T-helper 1 cell treated with Interleukin-12 subunit alpha and Interleukin-12 subunit beta and Interleukin-4 antibody, amounts not matched to agents 30 μg/mL and 1 μg/mL, for 36 hours (primary cell): ENCODE results near the gene APC2.
"Not testable (repeated sequence)": the region's sequence is repeated elsewhere in the genome, so short reads cannot be mapped to it uniquely, and the experiment has no call there.

Experiments
- H3K27ac Mint-ChIP-seq: one replicate; pipeline ENCODE4 v1.8.0; 2021; ENCODE audit warnings: mild to moderate bottlenecking, mixed read lengths
- H3K27me3 Mint-ChIP-seq: one replicate; pipeline ENCODE4 v1.8.0; 2021; ENCODE audit warnings: low read depth, mixed read lengths
- H3K36me3 Mint-ChIP-seq: one replicate; pipeline ENCODE4 v1.8.0; 2021; ENCODE audit warnings: low read depth, mixed read lengths
- H3K4me1 Mint-ChIP-seq: one replicate; pipeline ENCODE4 v1.8.0; 2021; ENCODE audit warnings: low read depth, mixed read lengths
- H3K4me3 Mint-ChIP-seq: one replicate; pipeline ENCODE4 v1.8.0; 2021; ENCODE audit warnings: mild to moderate bottlenecking, moderate library complexity, mixed read lengths
- H3K9me3 Mint-ChIP-seq: one replicate; pipeline ENCODE4 v1.8.0; 2021; ENCODE audit warnings: mixed read lengths

Gene APC2

GRCh38 chr19:1431759-1432506, 18.0 kb upstream of the APC2 start:
- Mint-ChIP-seq H3K36me3 (peaks cover 14% of the 10 kb centered on the region), H3K27me3 (no peaks in the 10 kb centered on the region), H3K27ac (no peak overlapping the region), H3K4me3 (no peak overlapping the region), H3K9me3 (no peaks in the 10 kb centered on the region), H3K4me1 (no peaks in the 10 kb centered on the region)

GRCh38 chr19:1432507-1432887, 17.4 kb upstream of the APC2 start:
- Mint-ChIP-seq H3K9me3 (no peaks in the 10 kb centered on the region), H3K36me3 (peaks cover 14% of the 10 kb centered on the region), H3K4me1 (no peaks in the 10 kb centered on the region), H3K27ac (no peak overlapping the region), H3K27me3 (no peaks in the 10 kb centered on the region), H3K4me3 (no peak overlapping the region)

GRCh38 chr19:1433119-1434039, 16.5 kb upstream of the APC2 start:
- Mint-ChIP-seq H3K36me3 (peaks cover 15% of the 10 kb centered on the region), H3K27me3 (no peaks in the 10 kb centered on the region), H3K27ac (no peak overlapping the region), H3K9me3 (no peaks in the 10 kb centered on the region), H3K4me3 (no peak overlapping the region), H3K4me1 (peaks cover 6% of the 10 kb centered on the region)

GRCh38 chr19:1434040-1434366, 15.9 kb upstream of the APC2 start:
- H3K27me3 Mint-ChIP-seq: no peaks in the 10 kb centered on the region
- H3K36me3 Mint-ChIP-seq: peaks cover 15% of the 10 kb centered on the region
- H3K4me1 Mint-ChIP-seq: peaks cover 6% of the 10 kb centered on the region
- no peak overlapping the region for H3K4me3 Mint-ChIP-seq
- H3K27ac Mint-ChIP-seq: no peak overlapping the region
- no peaks in the 10 kb centered on the region for H3K9me3 Mint-ChIP-seq

- Mint-ChIP-seq H3K4me1 (peaks cover 9% of the 10 kb centered on the region), H3K9me3 (no peaks in the 10 kb centered on the region), H3K4me3 (no peak overlapping the region), H3K36me3 (peaks cover 16% of the 10 kb centered on the region), H3K27me3 (no peaks in the 10 kb centered on the region), H3K27ac (no peak overlapping the region)
These were observed 15.3 kb upstream of the APC2 start for GRCh38 chr19:1434577-1435060.

GRCh38 chr19:1435378-1435989, 14.4 kb upstream of the APC2 start:
- H3K27me3 Mint-ChIP-seq: no peaks in the 10 kb centered on the region
- peaks cover 12% of the 10 kb centered on the region for H3K4me1 Mint-ChIP-seq
- H3K9me3 Mint-ChIP-seq: no peaks in the 10 kb centered on the region
- peaks cover 25% of the 10 kb centered on the region for H3K36me3 Mint-ChIP-seq
- peak overlapping the region; percentile 49 for H3K27ac Mint-ChIP-seq
- H3K4me3 Mint-ChIP-seq: no peak overlapping the region

- H3K4me1 Mint-ChIP-seq: peaks cover 16% of the 10 kb centered on the region
- H3K27ac Mint-ChIP-seq: peak overlapping the region; percentile 98
- H3K9me3 Mint-ChIP-seq: no peaks in the 10 kb centered on the region
- H3K4me3 Mint-ChIP-seq: no peak overlapping the region
- peaks cover 36% of the 10 kb centered on the region for H3K36me3 Mint-ChIP-seq
- H3K27me3 Mint-ChIP-seq: no peaks in the 10 kb centered on the region
These were observed 12.3 kb upstream of the APC2 start for GRCh38 chr19:1437609-1438008.

- Mint-ChIP-seq H3K36me3 (peaks cover 37% of the 10 kb centered on the region), H3K27ac (peak within 1 kb of the TSS; percentile 98), H3K27me3 (no peaks in the 10 kb centered on the region), H3K4me3 (peak within 1 kb of the TSS; percentile 98), H3K9me3 (no peaks in the 10 kb centered on the region), H3K4me1 (peaks cover 18% of the 10 kb centered on the region)
These were observed 11.6 kb upstream of the APC2 start, which contains the start of gene RPS15 for GRCh38 chr19:1438035-1438932. Gene RPS15 (plus strand): TSS chr19:1438396. CDS start chr19:1438426, 30 bp downstream.

GRCh38 chr19:1438933-1439354, 11.0 kb upstream of the APC2 start:
- Mint-ChIP-seq H3K36me3 (peaks cover 37% of the 10 kb centered on the region), H3K27me3 (no peaks in the 10 kb centered on the region), H3K27ac (peak overlapping the region; percentile 78)

GRCh38 chr19:1439525-1440417, 10.2 kb upstream of the APC2 start:
- H3K4me1 Mint-ChIP-seq: peaks cover 18% of the 10 kb centered on the region
- H3K9me3 Mint-ChIP-seq, H3K27me3 Mint-ChIP-seq: not testable (repeated sequence)
- peak overlapping the region; percentile 78 for H3K27ac Mint-ChIP-seq
- H3K36me3 Mint-ChIP-seq: peaks cover 37% of the 10 kb centered on the region
- H3K4me3 Mint-ChIP-seq: peak overlapping the region; percentile 98

More at GRCh38 chr19:1438933-1439354, 11.0 kb upstream of the APC2 start:
- Mint-ChIP-seq H3K4me3 (peak overlapping the region; percentile 98), H3K9me3 (no peaks in the 10 kb centered on the region), H3K4me1 (peaks cover 18% of the 10 kb centered on the region)

- H3K4me1 Mint-ChIP-seq: peaks cover 18% of the 10 kb centered on the region
- H3K4me3 Mint-ChIP-seq: peak overlapping the region; percentile 98
- H3K27ac Mint-ChIP-seq: no peak overlapping the region
- H3K27me3 Mint-ChIP-seq: no peaks in the 10 kb centered on the region
- peaks cover 34% of the 10 kb centered on the region for H3K36me3 Mint-ChIP-seq
- H3K9me3 Mint-ChIP-seq: no peaks in the 10 kb centered on the region
These were observed 9.5 kb upstream of the APC2 start for GRCh38 chr19:1440418-1440801.

- H3K4me1 Mint-ChIP-seq: peaks cover 18% of the 10 kb centered on the region
- peak overlapping the region; percentile 98 for H3K4me3 Mint-ChIP-seq
- no peaks in the 10 kb centered on the region for H3K27me3 Mint-ChIP-seq
- H3K36me3 Mint-ChIP-seq: peaks cover 32% of the 10 kb centered on the region
- H3K27ac Mint-ChIP-seq: no peak overlapping the region
- no peaks in the 10 kb centered on the region for H3K9me3 Mint-ChIP-seq
These were observed 8.9 kb upstream of the APC2 start for GRCh38 chr19:1441022-1441426.
